SK-N-SH treated with all-trans-retinoic acid at 6 μM for 48 hours (cell line): ENCODE data around the gene PCMT1.

ENCODE experiments used
- ATAC-seq: fragments of 200-7000 bp; cut with Tn5 transposase; 3 replicates; pipeline ENCODE4 v1.9.1; 2020; ENCODE audit warnings: mild to moderate bottlenecking, moderate library complexity
- ARNTL ChIP-seq: fragments of 450-650 bp; formaldehyde crosslinking; IDR thresholded peaks from 2 replicates; pipeline ENCODE4 v1.5.0; 2020; ENCODE audit warnings: low read depth, mild to moderate bottlenecking, moderate library complexity, borderline replicate concordance
- BACH2 ChIP-seq: fragments of 250-450 bp; sonication (Bioruptor Pico); IDR thresholded peaks from 2 replicates; pipeline ENCODE4 v1.9.0; 2021; ENCODE audit warnings: mild to moderate bottlenecking, borderline replicate concordance
- CSDC2 ChIP-seq: fragments of 250-450 bp; sonication (Bioruptor Pico); IDR thresholded peaks from 2 replicates; pipeline ENCODE4 v1.5.0; 2020; ENCODE audit warnings: mild to moderate bottlenecking, moderate library complexity
- ESRRG ChIP-seq: fragments of 250-450 bp; sonication (Bioruptor Pico); IDR thresholded peaks from 2 replicates; pipeline ENCODE4 v1.6.1; 2021; ENCODE audit warnings: mild to moderate bottlenecking
- GLIS3 ChIP-seq: fragments of 250-450 bp; sonication (Bioruptor Pico); IDR thresholded peaks from 2 replicates; pipeline ENCODE4 v1.5.0; 2020; ENCODE audit warnings: mild to moderate bottlenecking, moderate library complexity
- ISL1 ChIP-seq: fragments of 250-450 bp; sonication (Bioruptor Pico); IDR thresholded peaks from 2 replicates; pipeline ENCODE4 v2.1.2; 2022; ENCODE audit warnings: mild to moderate bottlenecking, moderate library complexity
- OSR1 ChIP-seq: fragments of 250-450 bp; sonication (Bioruptor Pico); IDR thresholded peaks from 2 replicates; pipeline ENCODE4 v1.8.0; 2022; ENCODE audit warnings: moderate library complexity, mild to moderate bottlenecking, inconsistent platforms
- PPARA ChIP-seq: fragments of 250-450 bp; sonication (Bioruptor Pico); IDR thresholded peaks from 2 replicates; pipeline ENCODE4 v1.5.0; 2020; ENCODE audit warnings: mild to moderate bottlenecking, borderline replicate concordance
- RARB ChIP-seq: fragments of 250-450 bp; sonication (Bioruptor Pico); IDR thresholded peaks from 2 replicates; pipeline ENCODE4 v1.8.0; 2021; ENCODE audit warnings: mild to moderate bottlenecking, moderate library complexity
- SNAI2 ChIP-seq: fragments of 250-450 bp; sonication (Bioruptor Pico); IDR thresholded peaks from 2 replicates; pipeline ENCODE4 v1.5.0; 2020; ENCODE audit warnings: mild to moderate bottlenecking, moderate library complexity
- TCF4 ChIP-seq: fragments of 250-450 bp; sonication (Bioruptor Pico); IDR thresholded peaks from 2 replicates; pipeline ENCODE4 v1.8.0; 2021; ENCODE audit warnings: mild to moderate bottlenecking, moderate library complexity, borderline replicate concordance
- TOX ChIP-seq: fragments of 250-450 bp; sonication (Bioruptor Pico); IDR thresholded peaks from 2 replicates; pipeline ENCODE4 v1.8.0; 2021; ENCODE audit warnings: mild to moderate bottlenecking, moderate library complexity, borderline replicate concordance
- ZFP3 ChIP-seq: fragments of 250-450 bp; sonication (Bioruptor Pico); IDR thresholded peaks from 2 replicates; pipeline ENCODE4 v1.5.0; 2020; ENCODE audit warnings: mild to moderate bottlenecking, moderate library complexity
- ZNF565 ChIP-seq: fragments of 450-650 bp; formaldehyde crosslinking; conservative IDR thresholded peaks from 2 replicates; pipeline ENCODE4 v1.5.0; 2020; ENCODE audit warnings: low read depth, mild to moderate bottlenecking, moderate library complexity
- ZNF70 ChIP-seq: fragments of 450-650 bp; formaldehyde crosslinking; IDR thresholded peaks from 2 replicates; pipeline ENCODE4 v1.5.0; 2020; ENCODE audit warnings: mild to moderate bottlenecking, moderate library complexity
- ZNF8 ChIP-seq: fragments of 450-650 bp; formaldehyde crosslinking; IDR thresholded peaks from 2 replicates; pipeline ENCODE4 v1.5.0; 2020; ENCODE audit warnings: mild to moderate bottlenecking, moderate library complexity
- TF ChIP-seq, protein P1 (sequence below): fragments of 250-450 bp; sonication (Bioruptor Pico); IDR thresholded peaks from 2 replicates; pipeline ENCODE4 v1.8.0; 2020; ENCODE audit warnings: mild to moderate bottlenecking, moderate library complexity, borderline replicate concordance
- TF ChIP-seq, protein P2 (sequence below): fragments of 250-450 bp; sonication (Bioruptor Pico); IDR thresholded peaks from 2 replicates; pipeline ENCODE4 v1.8.0; 2021; ENCODE audit warnings: low read depth, mild to moderate bottlenecking, moderate library complexity, borderline replicate concordance
- TF ChIP-seq, protein P3 (sequence below): fragments of 250-450 bp; sonication (Bioruptor Pico); IDR thresholded peaks from 2 replicates; pipeline ENCODE4 v1.5.0; 2020; ENCODE audit warnings: mild to moderate bottlenecking, moderate library complexity
- TF ChIP-seq, protein P4 (sequence below): fragments of 250-450 bp; sonication (Bioruptor Pico); IDR thresholded peaks from 2 replicates; pipeline ENCODE4 v1.5.1; 2021; ENCODE audit warnings: mild to moderate bottlenecking, moderate library complexity

PCMT1 gene

DNA sequence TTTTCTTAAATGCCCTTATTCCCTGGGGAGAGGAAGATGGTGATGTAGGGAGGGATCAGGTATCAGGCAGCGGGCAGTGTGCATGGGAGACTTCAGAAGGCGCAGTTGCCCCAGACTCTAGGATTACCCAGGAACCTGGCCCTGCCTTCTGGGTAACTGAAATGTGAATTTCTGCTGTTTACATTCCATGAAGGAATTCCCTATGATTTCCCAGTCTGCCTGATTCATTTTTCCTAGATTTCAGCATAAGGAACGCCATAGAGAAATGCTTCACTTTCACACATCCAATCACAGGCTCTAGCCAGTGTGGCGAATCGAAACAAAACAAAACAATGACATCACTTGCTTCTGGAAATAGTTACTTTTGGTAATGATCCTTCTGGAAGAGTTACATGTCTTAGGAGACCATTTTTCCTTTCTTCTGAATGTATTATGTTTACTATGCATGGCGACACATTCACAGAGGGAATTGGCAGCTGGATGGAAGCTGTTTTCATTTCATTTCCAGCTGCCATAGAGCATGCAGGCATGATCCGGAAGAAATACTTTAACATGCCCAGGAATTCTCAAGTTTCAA lies 81.3 kb downstream of the PCMT1 start:
- no peak for ATAC-seq
- no peak for TF ChIP-seq CSDC2 (CRISPR knock-in tag)
- no peak for TF ChIP-seq RARB (CRISPR knock-in tag)
- TF ChIP-seq ISL1 = no peak
- TF ChIP-seq, protein P1, sequence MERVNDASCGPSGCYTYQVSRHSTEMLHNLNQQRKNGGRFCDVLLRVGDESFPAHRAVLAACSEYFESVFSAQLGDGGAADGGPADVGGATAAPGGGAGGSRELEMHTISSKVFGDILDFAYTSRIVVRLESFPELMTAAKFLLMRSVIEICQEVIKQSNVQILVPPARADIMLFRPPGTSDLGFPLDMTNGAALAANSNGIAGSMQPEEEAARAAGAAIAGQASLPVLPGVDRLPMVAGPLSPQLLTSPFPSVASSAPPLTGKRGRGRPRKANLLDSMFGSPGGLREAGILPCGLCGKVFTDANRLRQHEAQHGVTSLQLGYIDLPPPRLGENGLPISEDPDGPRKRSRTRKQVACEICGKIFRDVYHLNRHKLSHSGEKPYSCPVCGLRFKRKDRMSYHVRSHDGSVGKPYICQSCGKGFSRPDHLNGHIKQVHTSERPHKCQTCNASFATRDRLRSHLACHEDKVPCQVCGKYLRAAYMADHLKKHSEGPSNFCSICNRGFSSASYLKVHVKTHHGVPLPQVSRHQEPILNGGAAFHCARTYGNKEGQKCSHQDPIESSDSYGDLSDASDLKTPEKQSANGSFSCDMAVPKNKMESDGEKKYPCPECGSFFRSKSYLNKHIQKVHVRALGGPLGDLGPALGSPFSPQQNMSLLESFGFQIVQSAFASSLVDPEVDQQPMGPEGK (CRISPR knock-in tag) = no peak
- TF ChIP-seq, protein P2, sequence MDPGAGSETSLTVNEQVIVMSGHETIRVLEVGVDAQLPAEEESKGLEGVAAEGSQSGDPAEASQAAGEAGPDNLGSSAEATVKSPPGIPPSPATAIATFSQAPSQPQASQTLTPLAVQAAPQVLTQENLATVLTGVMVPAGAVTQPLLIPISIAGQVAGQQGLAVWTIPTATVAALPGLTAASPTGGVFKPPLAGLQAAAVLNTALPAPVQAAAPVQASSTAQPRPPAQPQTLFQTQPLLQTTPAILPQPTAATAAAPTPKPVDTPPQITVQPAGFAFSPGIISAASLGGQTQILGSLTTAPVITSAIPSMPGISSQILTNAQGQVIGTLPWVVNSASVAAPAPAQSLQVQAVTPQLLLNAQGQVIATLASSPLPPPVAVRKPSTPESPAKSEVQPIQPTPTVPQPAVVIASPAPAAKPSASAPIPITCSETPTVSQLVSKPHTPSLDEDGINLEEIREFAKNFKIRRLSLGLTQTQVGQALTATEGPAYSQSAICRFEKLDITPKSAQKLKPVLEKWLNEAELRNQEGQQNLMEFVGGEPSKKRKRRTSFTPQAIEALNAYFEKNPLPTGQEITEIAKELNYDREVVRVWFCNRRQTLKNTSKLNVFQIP (CRISPR knock-in tag) = no peak
- TF ChIP-seq, protein P3, sequence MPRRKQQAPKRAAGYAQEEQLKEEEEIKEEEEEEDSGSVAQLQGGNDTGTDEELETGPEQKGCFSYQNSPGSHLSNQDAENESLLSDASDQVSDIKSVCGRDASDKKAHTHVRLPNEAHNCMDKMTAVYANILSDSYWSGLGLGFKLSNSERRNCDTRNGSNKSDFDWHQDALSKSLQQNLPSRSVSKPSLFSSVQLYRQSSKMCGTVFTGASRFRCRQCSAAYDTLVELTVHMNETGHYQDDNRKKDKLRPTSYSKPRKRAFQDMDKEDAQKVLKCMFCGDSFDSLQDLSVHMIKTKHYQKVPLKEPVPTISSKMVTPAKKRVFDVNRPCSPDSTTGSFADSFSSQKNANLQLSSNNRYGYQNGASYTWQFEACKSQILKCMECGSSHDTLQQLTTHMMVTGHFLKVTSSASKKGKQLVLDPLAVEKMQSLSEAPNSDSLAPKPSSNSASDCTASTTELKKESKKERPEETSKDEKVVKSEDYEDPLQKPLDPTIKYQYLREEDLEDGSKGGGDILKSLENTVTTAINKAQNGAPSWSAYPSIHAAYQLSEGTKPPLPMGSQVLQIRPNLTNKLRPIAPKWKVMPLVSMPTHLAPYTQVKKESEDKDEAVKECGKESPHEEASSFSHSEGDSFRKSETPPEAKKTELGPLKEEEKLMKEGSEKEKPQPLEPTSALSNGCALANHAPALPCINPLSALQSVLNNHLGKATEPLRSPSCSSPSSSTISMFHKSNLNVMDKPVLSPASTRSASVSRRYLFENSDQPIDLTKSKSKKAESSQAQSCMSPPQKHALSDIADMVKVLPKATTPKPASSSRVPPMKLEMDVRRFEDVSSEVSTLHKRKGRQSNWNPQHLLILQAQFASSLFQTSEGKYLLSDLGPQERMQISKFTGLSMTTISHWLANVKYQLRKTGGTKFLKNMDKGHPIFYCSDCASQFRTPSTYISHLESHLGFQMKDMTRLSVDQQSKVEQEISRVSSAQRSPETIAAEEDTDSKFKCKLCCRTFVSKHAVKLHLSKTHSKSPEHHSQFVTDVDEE (CRISPR knock-in tag) = no peak
- TF ChIP-seq ARNTL (CRISPR knock-in tag) = no peak
- TF ChIP-seq TCF4 = no peak
- TF ChIP-seq, all 23 proteins: peak for 0

DNA sequence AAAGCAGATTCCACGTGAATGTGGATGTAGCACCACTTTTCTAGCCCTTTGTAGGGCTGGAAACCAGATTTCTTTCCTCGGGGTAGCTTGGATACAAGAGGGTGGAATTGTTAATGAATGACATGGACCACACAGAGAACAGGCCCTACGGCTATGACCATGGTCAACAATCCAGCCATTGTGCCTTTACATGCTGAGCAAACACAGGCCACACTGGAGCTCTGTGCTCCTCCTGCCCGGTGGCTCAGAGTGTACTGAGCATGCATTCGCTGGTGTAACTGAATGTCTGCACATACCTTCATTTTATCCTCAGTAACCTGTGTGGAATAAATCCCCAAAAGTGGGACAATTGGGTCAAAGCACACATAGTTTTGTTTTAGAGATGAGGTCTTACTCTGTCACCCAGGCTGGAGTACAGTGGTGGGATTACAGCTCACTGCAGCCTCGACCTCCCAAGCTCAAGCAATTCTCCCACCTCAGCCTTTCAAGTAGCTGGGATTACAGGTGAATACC lies 81.8 kb downstream of the PCMT1 start:
- no peak for ATAC-seq
- TF ChIP-seq, protein P3 (CRISPR knock-in tag) = no peak
- TF ChIP-seq ISL1 = no peak

DNA sequence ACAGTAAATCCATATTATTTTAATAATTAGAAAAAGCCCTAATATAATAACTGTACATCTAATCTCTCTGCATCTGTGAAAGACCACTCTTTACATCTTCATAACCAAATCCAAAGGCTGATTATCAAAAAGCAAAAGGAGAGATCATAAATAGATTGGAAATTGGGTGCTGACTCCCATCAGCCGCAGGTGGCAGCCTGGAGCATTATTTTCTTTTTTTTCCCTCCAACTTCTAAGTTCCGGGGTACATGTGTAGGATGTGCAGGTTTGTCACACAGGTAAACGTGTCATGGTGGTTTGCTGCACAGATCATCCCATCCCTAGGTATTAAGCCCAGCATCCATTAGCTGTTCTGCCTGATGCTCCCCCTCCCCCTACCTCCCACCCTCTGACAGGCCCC lies 84.1 kb downstream of the PCMT1 start:
- ATAC-seq = no peak
- TF ChIP-seq ESRRG (CRISPR knock-in tag) (no peak), ZFP3 (CRISPR knock-in tag) (no peak), ZNF565 (CRISPR knock-in tag) (no peak), ZNF8 (CRISPR knock-in tag) (no peak), PPARA (CRISPR knock-in tag) (no peak), OSR1 (CRISPR knock-in tag) (no peak), BACH2 (CRISPR knock-in tag) (no peak), ISL1 (no peak), TOX (no peak), ZNF70 (CRISPR knock-in tag) (no peak), SNAI2 (no peak), GLIS3 (CRISPR knock-in tag) (no peak), CSDC2 (CRISPR knock-in tag) (no peak)
- TF ChIP-seq, protein P2 (CRISPR knock-in tag) = no peak
- TF ChIP-seq, protein P4, sequence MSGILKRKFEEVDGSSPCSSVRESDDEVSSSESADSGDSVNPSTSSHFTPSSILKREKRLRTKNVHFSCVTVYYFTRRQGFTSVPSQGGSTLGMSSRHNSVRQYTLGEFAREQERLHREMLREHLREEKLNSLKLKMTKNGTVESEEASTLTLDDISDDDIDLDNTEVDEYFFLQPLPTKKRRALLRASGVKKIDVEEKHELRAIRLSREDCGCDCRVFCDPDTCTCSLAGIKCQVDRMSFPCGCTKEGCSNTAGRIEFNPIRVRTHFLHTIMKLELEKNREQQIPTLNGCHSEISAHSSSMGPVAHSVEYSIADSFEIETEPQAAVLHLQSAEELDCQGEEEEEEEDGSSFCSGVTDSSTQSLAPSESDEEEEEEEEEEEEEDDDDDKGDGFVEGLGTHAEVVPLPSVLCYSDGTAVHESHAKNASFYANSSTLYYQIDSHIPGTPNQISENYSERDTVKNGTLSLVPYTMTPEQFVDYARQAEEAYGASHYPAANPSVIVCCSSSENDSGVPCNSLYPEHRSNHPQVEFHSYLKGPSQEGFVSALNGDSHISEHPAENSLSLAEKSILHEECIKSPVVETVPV = no peak
- TF ChIP-seq, protein P3 (CRISPR knock-in tag) = no peak
